ENCODE results near the gene TLR8. TPM values are rescaled to one million over a fixed set of nuclear protein-coding genes. Genes with fewer than 3 reads are reported as not detected.

The TLR8 gene
- total and polyA plus RNA-seq, 4 donors: 0.91 to 27.1 (median 5.9) TPM

- peaks cover 0 to 6% (median 0%) of the 10 kb centered on the region in 5 donors for H3K4me1 ChIP-seq (ENCODE audit: control insufficient read depth in 5 of 5, insufficient read depth in 5 of 5, low read length in 5 of 5)
- TF ChIP-seq CTCF (IDR thresholded peaks at IDR 0.05; ENCODE audit: control extremely low read depth, extremely low read depth): no peak
- 26 to 45% methylated on average over 11 of the region's 11 CpGs for WGBS, 2 donors
Measured at GRCh38 chrX:12949927-12950656, 43.7 kb downstream of the TLR8 start.

GRCh38 chrX:12950851-12951594 is 44.6 kb downstream of the TLR8 start:
- Histone ChIP-seq H3K4me1 (ENCODE audit: control insufficient read depth in 5 of 5, insufficient read depth in 5 of 5, low read length in 5 of 5) (peaks cover 0 to 9% (median 0%) of the 10 kb centered on the region in 5 donors), H3K4me3 (no peak overlapping the region), H3K27me3 (ENCODE audit: control insufficient read depth in 3 of 3, insufficient read depth in 3 of 3, low read length in 2 of 3) (peaks cover 0 to 7% (median 4%) of the 10 kb centered on the region in 3 donors), H3K36me3 (ENCODE audit: control insufficient read depth in 4 of 4, insufficient read depth in 4 of 4, low read length in 4 of 4) (no peaks in the 10 kb centered on the region), H3K9me3 (ENCODE audit: control insufficient read depth in 4 of 4, insufficient read depth in 3 of 4, low read length in 3 of 4) (no peaks in the 10 kb centered on the region), H3K27ac (ENCODE audit: low read depth in 1 of 2, low read length in 1 of 2) (peak overlapping the region in 1 of 2 donors; percentile 89), H3K9ac (ENCODE audit: insufficient read depth in 1 of 2, low read length in 2 of 2) (no peak overlapping the region)
- DNase-seq (no peak), ATAC-seq (ENCODE audit: insufficient read depth, low FRiP score) (peak; percentile 45)
- TF ChIP-seq CTCF (IDR thresholded peaks at IDR 0.05; ENCODE audit: control extremely low read depth, extremely low read depth): peak; percentile 28
- 35 to 44% methylated on average over 8 to 9 of the region's 9 CpGs for WGBS, 2 donors

More at GRCh38 chrX:12949927-12950656, 43.7 kb downstream of the TLR8 start:
- Histone ChIP-seq H3K9ac (ENCODE audit: insufficient read depth in 1 of 2, low read length in 2 of 2) (peak overlapping the region in 1 of 2 donors; percentile 26), H3K4me3 (no peak overlapping the region), H3K27ac (ENCODE audit: low read depth in 1 of 2, low read length in 1 of 2) (peak overlapping the region; percentile 53 to 89), H3K27me3 (ENCODE audit: control insufficient read depth in 3 of 3, insufficient read depth in 3 of 3, low read length in 2 of 3) (peaks cover 0 to 7% (median 4%) of the 10 kb centered on the region in 3 donors), H3K36me3 (ENCODE audit: control insufficient read depth in 4 of 4, insufficient read depth in 4 of 4, low read length in 4 of 4) (no peaks in the 10 kb centered on the region), H3K9me3 (ENCODE audit: control insufficient read depth in 4 of 4, insufficient read depth in 3 of 4, low read length in 3 of 4) (no peaks in the 10 kb centered on the region)
- ATAC-seq (ENCODE audit: insufficient read depth, low FRiP score): peak; percentile 54
- DNase-seq: peak; percentile 69 to 87 (median 77)

DNA sequence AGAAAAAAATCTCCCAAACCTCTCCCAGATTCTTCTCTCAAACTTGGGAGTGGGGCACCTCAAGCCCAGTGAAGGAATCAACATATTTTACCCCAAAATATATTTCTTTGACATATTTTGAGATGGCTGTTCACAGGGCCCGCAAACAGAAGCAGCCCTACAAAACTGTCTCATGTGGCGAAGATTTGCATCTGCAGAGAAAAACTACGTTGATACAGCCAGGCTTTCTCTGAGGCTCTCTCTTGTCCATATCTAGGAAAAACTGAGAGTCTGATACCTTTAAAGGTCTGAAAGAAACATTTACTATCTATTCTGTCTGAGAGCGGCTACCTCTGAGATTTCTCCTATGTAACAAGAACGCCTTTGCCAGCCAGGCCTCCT is 45.2 kb downstream of the TLR8 start:
- Histone ChIP-seq H3K9me3 (ENCODE audit: control insufficient read depth in 4 of 4, insufficient read depth in 3 of 4, low read length in 3 of 4) (no peaks in the 10 kb centered on the region), H3K27me3 (ENCODE audit: control insufficient read depth in 3 of 3, insufficient read depth in 3 of 3, low read length in 2 of 3) (peaks cover 0 to 7% (median 4%) of the 10 kb centered on the region in 3 donors), H3K27ac (ENCODE audit: low read depth in 1 of 2, low read length in 1 of 2) (no peak overlapping the region), H3K9ac (ENCODE audit: insufficient read depth in 1 of 2, low read length in 2 of 2) (no peak overlapping the region), H3K4me1 (ENCODE audit: control insufficient read depth in 5 of 5, insufficient read depth in 5 of 5, low read length in 5 of 5) (peaks cover 0 to 12% (median 3%) of the 10 kb centered on the region in 5 donors), H3K4me3 (no peak overlapping the region), H3K36me3 (ENCODE audit: control insufficient read depth in 4 of 4, insufficient read depth in 4 of 4, low read length in 4 of 4) (no peaks in the 10 kb centered on the region)
- no peak for TF ChIP-seq CTCF (IDR thresholded peaks at IDR 0.05; ENCODE audit: control extremely low read depth, extremely low read depth)
- WGBS, 2 donors: 82 to 85% methylated on average over 5 of the region's 5 CpGs
- no peak for DNase-seq
- no peak for ATAC-seq (ENCODE audit: insufficient read depth, low FRiP score)
